ENCODE measurements around the gene GDPD1. TPM values are rescaled to one million over a fixed set of nuclear protein-coding genes. Genes with fewer than 3 reads are reported as not detected.
"Not testable (repeated sequence)": the region's sequence is repeated elsewhere in the genome, so short reads cannot be mapped to it uniquely, and the experiment has no call there.

Gene GDPD1
- total RNA-seq, 1 experiment from 2014 or later, result 3.1 TPM

- TSS peak; percentile 17 for BruUV-seq (replicated peaks)
- ChIA-PET POLR2A (ENCODE audit: unreplicated experiment) (interaction anchor here (0.6 kb wide), 1 partner anchor 128 kb away, joined by 8 read pairs; no protein-coding TSS in a partner anchor), CTCF (interaction anchor here (0.5 to 0.6 kb wide), 2 partner anchors 281 to 645 kb away, joined by 4 to 7 read pairs; no protein-coding TSS in a partner anchor)
- peak overlapping the region; percentile 93 for H3K4me2 ChIP-seq
- H3K27me3 ChIP-seq (ENCODE audit: insufficient read depth, low read depth), result no peaks in the 10 kb centered on the region
- H3K4me3 ChIP-seq, result peak overlapping the region; percentile 97
- no peaks in the 10 kb centered on the region for H4K20me1 ChIP-seq (ENCODE audit: insufficient read depth)
- intact Hi-C loops (cut with micrococcal nuclease; ENCODE audit: unreplicated experiment), result loop anchor here (2.0 kb wide), 3 partner anchors 75 to 219 kb away; no protein-coding TSS in a partner anchor
- peak overlapping the region; percentile 57; the same call in 1 of the 2 replicates for H3K27ac ChIP-seq
- peak overlapping the region; percentile 98 for H2AFZ ChIP-seq
- no peaks in the 10 kb centered on the region for H3K9me2 ChIP-seq (ENCODE audit: insufficient read depth)
- H3K79me2 ChIP-seq (ENCODE audit: low read depth), result no peaks in the 10 kb centered on the region
- no peaks in the 10 kb centered on the region for H3K36me3 ChIP-seq (ENCODE audit: low read depth)
- peaks cover 20% of the 10 kb centered on the region for H3K4me1 ChIP-seq (replicated peaks; ENCODE audit: insufficient read depth)
- no peaks in the 10 kb centered on the region for H3K9me3 ChIP-seq (ENCODE audit: insufficient read depth, low read depth)
- H3F3A ChIP-seq (ENCODE audit: insufficient read depth, low read depth), result peaks cover 8% of the 10 kb centered on the region
- TF ChIP-seq EZH2 (IDR thresholded peaks at IDR 0.05; ENCODE audit: low read depth), result no peak
- TF ChIP-seq, protein P1, sequence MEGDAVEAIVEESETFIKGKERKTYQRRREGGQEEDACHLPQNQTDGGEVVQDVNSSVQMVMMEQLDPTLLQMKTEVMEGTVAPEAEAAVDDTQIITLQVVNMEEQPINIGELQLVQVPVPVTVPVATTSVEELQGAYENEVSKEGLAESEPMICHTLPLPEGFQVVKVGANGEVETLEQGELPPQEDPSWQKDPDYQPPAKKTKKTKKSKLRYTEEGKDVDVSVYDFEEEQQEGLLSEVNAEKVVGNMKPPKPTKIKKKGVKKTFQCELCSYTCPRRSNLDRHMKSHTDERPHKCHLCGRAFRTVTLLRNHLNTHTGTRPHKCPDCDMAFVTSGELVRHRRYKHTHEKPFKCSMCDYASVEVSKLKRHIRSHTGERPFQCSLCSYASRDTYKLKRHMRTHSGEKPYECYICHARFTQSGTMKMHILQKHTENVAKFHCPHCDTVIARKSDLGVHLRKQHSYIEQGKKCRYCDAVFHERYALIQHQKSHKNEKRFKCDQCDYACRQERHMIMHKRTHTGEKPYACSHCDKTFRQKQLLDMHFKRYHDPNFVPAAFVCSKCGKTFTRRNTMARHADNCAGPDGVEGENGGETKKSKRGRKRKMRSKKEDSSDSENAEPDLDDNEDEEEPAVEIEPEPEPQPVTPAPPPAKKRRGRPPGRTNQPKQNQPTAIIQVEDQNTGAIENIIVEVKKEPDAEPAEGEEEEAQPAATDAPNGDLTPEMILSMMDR (conservative IDR thresholded peaks at IDR 0.05), result no peak
- peak in 1 of 2 experiments; percentile 7 for DNase-seq
These were observed 992 bp downstream of the GDPD1 start for GRCh38 chr17:59221159-59221847.

- intact Hi-C loops (cut with micrococcal nuclease; ENCODE audit: unreplicated experiment), result no loop called here
These were observed 3.5 kb downstream of the GDPD1 start for GRCh38 chr17:59223813-59224212.

GRCh38 chr17:59228588-59228987 lies 8.3 kb downstream of the GDPD1 start:
- H3K4me2 ChIP-seq; DNase-seq; H3K9me3 ChIP-seq (ENCODE audit: insufficient read depth, low read depth); H3K27me3 ChIP-seq (ENCODE audit: insufficient read depth, low read depth); H2AFZ ChIP-seq; H3K36me3 ChIP-seq (ENCODE audit: low read depth); H3K27ac ChIP-seq; H3K4me3 ChIP-seq; BruUV-seq (replicated peaks); intact Hi-C loops (cut with micrococcal nuclease; ENCODE audit: unreplicated experiment); H3K4me1 ChIP-seq (replicated peaks; ENCODE audit: insufficient read depth); H3K79me2 ChIP-seq (ENCODE audit: low read depth); CTCF ChIA-PET; H4K20me1 ChIP-seq (ENCODE audit: insufficient read depth); H3K9me2 ChIP-seq (ENCODE audit: insufficient read depth); H3F3A ChIP-seq (ENCODE audit: insufficient read depth, low read depth): not testable (repeated sequence)
- POLR2A ChIA-PET (ENCODE audit: unreplicated experiment), result interaction anchor here (0.7 kb wide), 1 partner anchor 19 kb away, joined by 14 read pairs; no protein-coding TSS in a partner anchor

More at GRCh38 chr17:59223813-59224212, 3.5 kb downstream of the GDPD1 start:
- no peak overlapping the region for H3K27ac ChIP-seq
- no peak for TF ChIP-seq EZH2 (IDR thresholded peaks at IDR 0.05; ENCODE audit: low read depth)
- TF ChIP-seq, protein P1 (conservative IDR thresholded peaks at IDR 0.05), result no peak
- no peak overlapping the region for H2AFZ ChIP-seq
- H3K4me1 ChIP-seq (replicated peaks; ENCODE audit: insufficient read depth), result peaks cover 12% of the 10 kb centered on the region
- H3K27me3 ChIP-seq (ENCODE audit: insufficient read depth, low read depth), result no peaks in the 10 kb centered on the region
- peaks cover 6% of the 10 kb centered on the region; the same call in 1 of the 2 replicates for H3F3A ChIP-seq (ENCODE audit: insufficient read depth, low read depth)
- H3K9me2 ChIP-seq (ENCODE audit: insufficient read depth), result no peaks in the 10 kb centered on the region
- ChIA-PET CTCF (no interaction called here), POLR2A (ENCODE audit: unreplicated experiment) (no interaction called here)
- no peaks in the 10 kb centered on the region for H4K20me1 ChIP-seq (ENCODE audit: insufficient read depth)
- no peaks in the 10 kb centered on the region for H3K9me3 ChIP-seq (ENCODE audit: insufficient read depth, low read depth)
- H3K79me2 ChIP-seq (ENCODE audit: low read depth), result no peaks in the 10 kb centered on the region
- BruUV-seq (replicated peaks), result no TSS peak
- H3K36me3 ChIP-seq (ENCODE audit: low read depth), result no peaks in the 10 kb centered on the region
- DNase-seq, result no peak
- H3K4me2 ChIP-seq, result no peak overlapping the region
- no peak overlapping the region for H3K4me3 ChIP-seq
